SKM-1 treated with dmso at 0.1 percent for 144 hours (cell line): ENCODE measurements around the gene SCN11A.
"Not testable (repeated sequence)": the region's sequence is repeated elsewhere in the genome, so short reads cannot be mapped to it uniquely, and the experiment has no call there.

ENCODE experiments used
- DNase-seq: peaks from one replicate; lab custom pipeline; 2025; ENCODE audit not compliant: unreplicated experiment; lab: John Stamatoyannopoulos, UW

Gene SCN11A

DNA sequence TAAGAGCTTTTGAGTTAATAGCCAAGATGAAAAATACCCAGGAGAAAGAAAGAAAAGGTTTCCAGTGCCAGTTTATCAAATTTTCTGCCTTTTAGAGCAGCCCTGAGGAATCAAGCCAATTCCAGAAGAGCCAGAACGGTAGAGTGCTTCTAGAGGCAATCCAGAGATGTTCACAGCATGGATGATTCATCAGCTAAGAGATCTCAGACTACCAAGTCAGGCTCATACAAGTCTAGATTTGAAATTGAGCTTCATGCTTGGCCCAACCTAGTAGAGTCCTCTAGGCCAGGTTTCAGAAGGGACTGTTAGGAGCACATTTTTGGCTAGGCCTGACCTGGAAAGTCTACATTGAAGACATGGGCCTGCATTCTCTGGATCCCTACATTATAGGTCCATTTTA, 15.5 kb upstream of the SCN11A start:
- DNase-seq, result no peak

GRCh38 chr3:39065197-39065596, 13.5 kb upstream of the SCN11A start:
- peak; percentile 76 for DNase-seq

DNA sequence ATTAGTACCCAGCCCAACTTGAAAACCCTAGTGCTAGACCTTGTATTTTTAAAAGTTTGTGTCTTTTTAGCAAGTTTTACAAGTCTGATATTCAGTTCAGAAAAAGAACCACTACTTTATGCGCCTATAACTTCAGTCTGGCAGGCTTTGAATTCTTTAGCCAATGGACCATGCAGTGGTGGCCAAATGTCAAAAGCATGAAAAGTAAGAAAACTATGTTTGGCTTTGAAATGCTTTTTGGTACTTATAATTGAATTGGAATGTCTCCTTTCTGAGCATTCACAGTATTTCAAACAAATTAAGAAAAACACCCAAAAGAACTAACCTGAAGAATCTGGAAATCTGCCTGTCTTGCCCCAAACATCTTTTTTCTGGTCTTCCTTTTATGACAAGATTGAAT, 12.9 kb upstream of the SCN11A start:
- no peak for DNase-seq

- DNase-seq, result no peak
Measured at GRCh38 chr3:39063143-39063542, 11.4 kb upstream of the SCN11A start.

- DNase-seq, result no peak
Measured at GRCh38 chr3:39062180-39062579, 10.4 kb upstream of the SCN11A start.

GRCh38 chr3:39061228-39061627, 9.5 kb upstream of the SCN11A start:
- DNase-seq, result not testable (repeated sequence)

DNA sequence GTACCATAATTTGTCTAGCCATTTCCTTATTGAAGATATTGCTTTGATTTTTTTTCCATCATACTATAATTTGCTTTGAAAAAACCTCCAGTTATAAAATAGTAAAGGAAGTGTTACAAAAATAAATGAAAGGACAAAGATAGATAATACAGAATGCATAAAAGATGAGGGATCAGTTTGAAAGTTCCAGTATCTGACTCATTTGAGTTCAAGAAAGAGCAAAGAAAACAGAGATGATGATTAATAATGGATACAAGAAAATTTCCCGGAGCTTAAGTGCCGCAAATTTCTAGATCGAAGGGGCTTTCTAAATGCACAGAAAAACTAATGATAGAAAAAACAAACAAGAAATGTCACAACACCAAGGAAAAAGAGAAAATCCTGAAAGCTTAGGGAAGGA, 4.4 kb upstream of the SCN11A start:
- DNase-seq, result no peak

- DNase-seq, result no peak
Measured at GRCh38 chr3:39053696-39054095, 2.0 kb upstream of the SCN11A start.

GRCh38 chr3:39052583-39052982, 839 bp upstream of the SCN11A start:
- peak; percentile 1 for DNase-seq

GRCh38 chr3:39050029-39050428, 1.7 kb downstream of the SCN11A start:
- DNase-seq, result peak; percentile 49

- no peak for DNase-seq
Measured at GRCh38 chr3:39038165-39038564, 13.6 kb downstream of the SCN11A start.

DNA sequence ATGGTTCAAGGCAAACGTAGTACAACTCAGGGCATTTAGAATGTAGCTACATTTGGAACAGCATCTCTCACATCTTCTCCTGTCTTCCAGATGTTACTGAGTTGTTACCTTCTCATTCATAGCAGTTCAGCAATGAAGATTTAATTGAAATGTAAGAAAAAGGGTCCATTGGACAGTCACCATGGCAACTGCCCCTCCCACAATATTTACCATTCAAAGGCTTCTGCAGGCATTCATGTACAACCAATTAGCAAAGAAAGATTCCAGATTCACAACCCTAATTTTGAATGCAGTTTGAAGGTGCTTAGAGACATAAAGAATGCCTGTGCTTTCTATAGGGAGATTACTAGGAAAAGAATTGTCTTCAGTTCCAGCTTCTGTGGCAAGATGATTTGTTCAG, 22.2 kb downstream of the SCN11A start:
- DNase-seq, result no peak

- DNase-seq, result no peak
Measured at GRCh38 chr3:39028546-39028945, 23.2 kb downstream of the SCN11A start.

DNA sequence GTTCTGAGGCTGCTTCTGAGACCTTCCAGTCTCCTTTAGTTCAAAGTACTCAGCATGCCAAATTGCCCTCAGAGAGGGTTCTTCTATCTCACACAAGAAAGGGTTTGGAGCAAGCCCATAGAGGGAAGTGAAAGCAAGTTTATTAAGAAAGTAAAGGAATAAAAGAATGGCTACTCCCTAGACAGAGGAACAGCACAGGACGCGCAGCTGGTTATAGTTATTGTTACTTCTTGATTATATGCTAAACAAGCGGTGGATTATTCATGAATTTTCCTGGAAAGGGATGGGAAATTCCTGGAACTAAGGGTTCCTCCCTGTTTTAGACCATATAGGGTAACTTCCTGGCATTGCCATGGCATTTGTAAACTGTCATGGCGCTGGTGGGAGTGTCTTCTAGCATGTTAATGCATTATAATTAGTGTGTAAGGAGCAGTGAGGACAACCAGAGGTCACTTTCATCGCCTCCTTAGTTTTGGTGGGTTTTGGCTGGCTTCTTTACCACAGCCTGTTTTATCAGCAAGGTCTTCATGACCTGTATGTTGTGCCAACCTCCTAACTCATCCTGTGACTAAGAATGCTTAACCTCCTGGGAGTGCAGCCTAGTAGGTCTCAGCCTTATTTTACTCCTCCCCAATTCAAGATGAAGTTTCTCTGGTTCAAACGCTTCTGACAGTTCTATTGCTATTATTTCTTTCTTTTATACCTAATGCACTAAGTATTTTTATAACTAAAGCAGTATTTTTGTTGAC, 26.3 kb downstream of the SCN11A start:
- DNase-seq, result no peak

DNA sequence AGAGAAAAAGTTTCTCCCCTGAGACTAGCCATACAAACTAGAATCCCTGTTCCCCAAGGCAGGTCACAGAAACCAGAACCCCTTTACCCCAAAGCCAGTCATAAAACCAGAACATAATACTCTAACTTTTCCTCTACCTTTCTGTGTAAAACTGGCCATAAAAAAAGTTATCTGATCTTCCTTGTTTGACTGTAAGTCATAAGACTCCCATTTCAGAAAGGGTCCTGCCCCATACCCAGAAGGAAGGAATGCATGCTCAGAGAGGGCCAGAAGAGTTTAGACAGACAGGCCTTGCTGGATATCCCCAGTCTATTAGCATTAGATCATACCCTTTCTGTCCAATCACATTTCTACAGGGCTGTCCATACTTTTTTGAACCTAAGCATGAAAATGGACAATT, 27.2 kb downstream of the SCN11A start:
- DNase-seq, result no peak

DNA sequence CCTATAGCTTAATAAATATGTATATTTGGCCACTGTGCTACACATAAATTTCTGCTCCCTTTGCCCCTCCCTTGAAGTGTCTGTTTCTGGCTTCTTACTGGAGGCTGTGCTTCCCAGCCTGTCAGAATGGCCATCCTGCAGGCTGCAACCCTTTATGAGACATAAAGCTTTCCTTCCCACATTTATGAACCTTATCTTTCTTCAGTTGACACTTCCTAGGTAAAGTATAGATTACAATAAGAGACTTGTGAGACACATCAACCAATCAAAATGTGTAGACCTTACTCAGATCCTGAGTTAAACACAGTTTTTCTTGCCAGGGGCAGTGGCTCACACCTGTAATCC, 29.5 kb downstream of the SCN11A start:
- no peak for DNase-seq

DNA sequence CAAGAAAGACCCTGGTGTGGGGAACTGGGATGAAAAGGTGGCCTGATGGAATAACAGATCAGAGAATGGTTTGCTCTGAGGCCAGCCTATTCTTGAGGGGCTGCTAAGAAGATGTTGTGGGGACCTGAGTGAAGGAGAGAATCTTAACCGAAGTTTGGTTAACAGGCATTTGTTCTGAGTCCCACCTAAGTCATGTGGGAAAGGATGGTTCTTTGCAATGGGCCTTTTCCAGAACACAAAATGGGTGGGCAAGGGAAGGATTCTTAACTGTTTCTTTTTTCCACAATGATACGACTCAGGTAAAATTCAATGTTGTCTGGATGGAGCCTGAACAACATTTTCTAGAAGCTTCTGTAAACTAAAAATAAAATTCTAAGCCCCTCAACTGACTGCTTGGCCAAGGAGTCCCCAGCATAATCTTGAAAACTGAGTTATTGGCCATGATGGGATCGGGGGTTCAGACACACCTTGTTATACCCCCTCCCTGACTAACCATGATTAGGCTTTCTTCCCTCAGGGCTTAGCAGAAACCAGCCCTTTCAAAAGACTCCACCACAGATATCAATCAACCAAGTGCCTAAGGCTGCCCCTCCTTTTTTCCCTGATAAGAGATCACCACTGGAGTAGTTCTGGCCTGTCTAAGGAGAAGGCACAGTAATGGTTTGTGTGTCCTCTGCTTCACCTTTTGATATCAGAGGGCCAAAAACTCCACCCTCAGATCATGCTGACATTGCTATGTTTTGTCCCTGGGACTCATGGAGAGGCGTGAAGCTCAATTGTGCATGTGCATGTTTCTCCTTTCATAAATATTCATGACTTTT, 30.1 kb downstream of the SCN11A start:
- DNase-seq, result no peak

DNA sequence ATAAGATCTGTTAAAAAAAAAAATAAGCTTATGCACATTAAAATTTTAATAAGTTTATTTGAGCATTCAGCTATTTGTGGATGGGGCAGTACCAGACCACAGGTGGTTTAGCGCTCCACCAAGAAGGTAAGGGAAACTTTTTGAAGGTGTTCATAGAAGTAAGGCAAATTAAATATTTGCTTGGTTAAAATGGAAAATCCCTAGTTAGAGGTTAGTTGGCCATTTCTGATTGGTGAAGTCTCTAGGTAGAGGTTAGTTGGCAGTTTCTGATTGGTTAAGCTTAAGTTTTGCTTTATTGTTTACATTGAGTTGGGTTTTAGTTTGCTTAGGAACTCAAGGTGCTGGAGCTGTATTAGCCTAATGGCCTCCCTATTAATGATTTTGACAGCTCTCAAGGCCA, 30.7 kb downstream of the SCN11A start:
- no peak for DNase-seq

GRCh38 chr3:39019299-39019698, 32.4 kb downstream of the SCN11A start:
- DNase-seq, result no peak

DNA sequence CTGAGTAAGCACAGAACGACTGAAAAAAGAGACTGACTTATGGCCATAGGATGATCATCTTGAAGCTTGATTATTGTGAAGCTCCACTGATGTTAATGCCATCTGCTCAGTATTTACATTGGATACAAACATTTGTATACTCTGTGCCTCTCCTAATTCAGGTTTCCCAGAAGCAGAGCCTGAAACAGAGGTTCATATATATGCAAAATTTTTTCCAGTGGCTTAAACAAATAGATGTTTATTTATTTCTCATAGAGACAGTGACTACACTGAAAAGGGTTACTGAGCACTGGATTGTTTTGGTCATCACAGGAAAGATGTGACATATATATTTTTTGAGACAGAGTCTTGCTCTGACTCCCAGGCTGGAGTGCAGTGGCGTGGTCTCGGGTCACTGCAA, 36.3 kb downstream of the SCN11A start:
- no peak for DNase-seq

DNA sequence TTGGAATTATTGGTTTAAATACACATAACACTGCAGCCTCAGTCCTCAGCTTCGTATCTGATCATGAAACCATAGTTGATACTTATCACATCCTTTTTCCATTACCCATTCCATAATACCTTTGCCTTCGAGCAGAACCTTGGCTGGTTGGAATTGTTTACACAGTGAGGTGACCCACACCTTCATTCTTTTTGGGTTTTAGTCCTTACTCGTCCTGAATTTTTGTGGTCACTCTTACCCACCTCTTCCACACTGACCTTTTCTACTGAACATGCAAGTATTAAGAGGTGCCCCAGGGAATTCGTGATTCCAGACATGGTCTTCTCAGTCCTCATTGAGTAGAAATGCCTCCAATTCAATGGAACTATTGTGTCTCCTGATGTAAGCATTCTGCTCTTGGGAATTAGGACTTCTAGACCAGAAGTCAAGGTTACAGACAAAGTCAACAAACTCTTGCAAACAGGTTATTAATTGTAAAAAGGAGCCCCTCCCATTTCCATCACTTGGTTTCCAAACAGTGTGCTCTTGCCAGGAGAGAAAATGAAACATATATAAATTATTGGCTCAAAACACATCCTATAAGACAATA, 37.7 kb downstream of the SCN11A start:
- DNase-seq, result no peak

GRCh38 chr3:39013289-39013688, 38.5 kb downstream of the SCN11A start:
- no peak for DNase-seq
